K562 (cell line): ENCODE data around the gene BDH2.

ENCODE experiments used
- ATF3 ChIP-seq, 2 experiments: fragments of 450-650 bp in 1 of 2; sonication (generic) in 1 of 2; formaldehyde crosslinking in 1 of 2; IDR thresholded peaks in 1 of 2; conservative IDR thresholded peaks in 1 of 2; 2 replicates each; pipeline versions ENCODE4 v1.6.1 to v1.8.1; 2016 to 2023; ENCODE audit warnings: mild to moderate bottlenecking in 2 of 2, moderate library complexity in 2 of 2, inconsistent platforms in 1 of 2, missing genetic modification reagents in 1 of 2
- CEBPZ ChIP-seq: fragments of 150-350 bp; IDR thresholded peaks from 2 replicates; pipeline ENCODE4 v1.6.1; 2014; ENCODE audit warnings: low read depth, mild to moderate bottlenecking, low read length, borderline replicate concordance
- FOS ChIP-seq: IDR thresholded peaks from 3 replicates; pipeline ENCODE4 v1.6.1; 2011; ENCODE audit not compliant: insufficient read length; ENCODE audit errors: extremely low read depth
- KDM2B ChIP-seq: fragments of 250-450 bp; sonication (Bioruptor Pico); IDR thresholded peaks from 2 replicates; pipeline ENCODE4 v1.8.0; 2021; ENCODE audit warnings: mild to moderate bottlenecking, moderate library complexity
- MAZ ChIP-seq, 2 experiments: fragments of 450-650 bp in 1 of 2; sonication (generic) in 1 of 2; formaldehyde crosslinking; IDR thresholded peaks in 1 of 2; conservative IDR thresholded peaks in 1 of 2; 2 replicates each; pipeline versions ENCODE4 v1.4.0 to v1.5.0; 2020; ENCODE audit warnings: mild to moderate bottlenecking in 1 of 2, missing genetic modification reagents in 1 of 2
- MEF2A ChIP-seq: IDR thresholded peaks from 2 replicates; pipeline ENCODE4 v1.6.1; 2011; ENCODE audit warnings: low read depth, mild to moderate bottlenecking, low read length, moderate library complexity; ENCODE audit not compliant: control insufficient read depth
- NFE2L1 ChIP-seq: fragments of 450-650 bp; IDR thresholded peaks from 2 replicates; pipeline ENCODE4 v1.6.1; 2016; ENCODE audit warnings: missing genetic modification characterization, low read depth, mild to moderate bottlenecking, missing compliant biosample characterization, moderate library complexity, borderline replicate concordance
- PRPF4 ChIP-seq: fragments of 200-400 bp; formaldehyde crosslinking; IDR thresholded peaks from one replicate; pipeline ENCODE4 v1.6.1; 2017; ENCODE audit warnings: low read length, low read depth, mild to moderate bottlenecking; ENCODE audit not compliant: insufficient read depth, poor library complexity, severe bottlenecking
- RAD21 ChIP-seq, 2 experiments: fragments of 250-450 bp in 1 of 2; fragments of 450-650 bp in 1 of 2; sonication (Bioruptor Pico) in 1 of 2; formaldehyde crosslinking in 1 of 2; IDR thresholded peaks in 1 of 2; conservative IDR thresholded peaks in 1 of 2; 2 replicates each; pipeline versions ENCODE4 v1.4.0 to v1.8.0; 2020 to 2022; ENCODE audit warnings: mild to moderate bottlenecking in 2 of 2, moderate library complexity in 1 of 2
- ZNF282 ChIP-seq: sonication (generic); formaldehyde crosslinking; IDR thresholded peaks from 2 replicates; pipeline ENCODE4 v1.8.1; 2023; ENCODE audit warnings: missing genetic modification reagents

- TF ChIP-seq KDM2B (CRISPR knock-in tag) (no peak), ATF3 (IDR thresholded peaks at IDR 0.05) (no peak), ATF3 (CRISPR knock-in tag; conservative IDR thresholded peaks at IDR 0.05) (no peak), MEF2A (no peak), NFE2L1 (tag) (no peak), PRPF4 (no peak), MAZ (CRISPR knock-in tag; conservative IDR thresholded peaks at IDR 0.05 in 1 of 2, IDR thresholded peaks at IDR 0.05 in 1 of 2) (no peak), RAD21 (CRISPR knock-in tag; conservative IDR thresholded peaks at IDR 0.05 in 1 of 2, IDR thresholded peaks at IDR 0.05 in 1 of 2) (peak; percentile 70 to 74), FOS (no peak), ZNF282 (CRISPR knock-in tag) (no peak), CEBPZ (no peak)
Measured at GRCh38 chr4:103091601-103092223, 7.9 kb downstream of the BDH2 start.
